Left renal pelvis (tissue), 4 donors: ENCODE measurements around the gene SERP2. TPM values are rescaled to one million over a fixed set of nuclear protein-coding genes. Genes with fewer than 3 reads are reported as not detected.

Experiments
- DNase-seq, 4 donors: peaks; one replicate each; pipeline ENCODE4 v3.0.0-alpha.2; 2013; ENCODE audit warnings: low read depth in 4 of 4, low spot score in 3 of 4
- polyA plus RNA-seq, 4 donors: library from polyadenylated mRNA; unstranded; fragments of 120-200 nt; gene quantifications; one replicate each; pipeline ENCODE4 v1.2.1, GENCODE V29; 2013; ENCODE audit not compliant: insufficient read length in 4 of 4

The SERP2 gene
- polyA plus RNA-seq, 4 donors: 9.2 to 14.4 (median 12.1) TPM

GRCh38 chr13:44407891-44408290 is 34.3 kb downstream of the SERP2 start:
- DNase-seq: no peak

- no peak for DNase-seq
Measured at GRCh38 chr13:44409595-44409994, 36.0 kb downstream of the SERP2 start.

GRCh38 chr13:44410328-44410859 is 36.8 kb downstream of the SERP2 start:
- DNase-seq: no peak

- DNase-seq: no peak
Measured at GRCh38 chr13:44411841-44412240, 38.2 kb downstream of the SERP2 start.

- DNase-seq: no peak
Measured at GRCh38 chr13:44412346-44412935, 38.8 kb downstream of the SERP2 start.

GRCh38 chr13:44413095-44413494 is 39.5 kb downstream of the SERP2 start:
- no peak for DNase-seq

GRCh38 chr13:44414716-44415115 is 41.1 kb downstream of the SERP2 start:
- DNase-seq: no peak

- DNase-seq: no peak
Measured at GRCh38 chr13:44415815-44416214, 42.2 kb downstream of the SERP2 start.

- DNase-seq: no peak
Measured at GRCh38 chr13:44416301-44416700, 42.7 kb downstream of the SERP2 start.

GRCh38 chr13:44416744-44417143 is 43.1 kb downstream of the SERP2 start:
- DNase-seq: no peak

GRCh38 chr13:44417446-44417845 is 43.8 kb downstream of the SERP2 start:
- no peak for DNase-seq

GRCh38 chr13:44417876-44418275 is 44.3 kb downstream of the SERP2 start:
- DNase-seq: no peak

- no peak for DNase-seq
Measured at GRCh38 chr13:44420376-44421220, 47.0 kb downstream of the SERP2 start.

GRCh38 chr13:44421853-44422525 is 48.4 kb downstream of the SERP2 start:
- DNase-seq: no peak

GRCh38 chr13:44422755-44423643 is 49.4 kb downstream of the SERP2 start:
- no peak for DNase-seq

- DNase-seq: no peak
Measured at GRCh38 chr13:44423824-44424223, 50.2 kb downstream of the SERP2 start.

- no peak for DNase-seq
Measured at GRCh38 chr13:44425041-44425814, 51.6 kb downstream of the SERP2 start.

- DNase-seq: no peak
Measured at GRCh38 chr13:44425815-44426078, 52.1 kb downstream of the SERP2 start.

- DNase-seq: no peak
Measured at GRCh38 chr13:44426461-44426860, 52.8 kb downstream of the SERP2 start.

- no peak for DNase-seq
Measured at GRCh38 chr13:44429311-44429710, 55.7 kb downstream of the SERP2 start.
